ENCODE data around the gene HOXD10. TPM values are rescaled to one million over a fixed set of nuclear protein-coding genes. Genes with fewer than 3 reads are reported as not detected.

Gene HOXD10
- polyA plus RNA-seq, 1 donor from 2014 or later: not detected

GRCh38 chr2:176159663-176160250, 43.2 kb downstream of the HOXD10 start:
- Histone ChIP-seq H3K4me3 (ENCODE audit: low read length) (no peak overlapping the region), H3K9me3 (ENCODE audit: low read length) (peaks cover 27% of the 10 kb centered on the region), H3K27me3 (ENCODE audit: insufficient read depth, low read depth, low read length) (peaks cover 100% of the 10 kb centered on the region), H2AFZ (ENCODE audit: low read depth, low read length) (no peak overlapping the region), H3K4me2 (ENCODE audit: low read length) (no peak overlapping the region), H4K20me1 (ENCODE audit: insufficient read depth) (no peaks in the 10 kb centered on the region), H3K79me2 (replicated peaks; ENCODE audit: insufficient read depth, low read length) (no peaks in the 10 kb centered on the region), H3K9ac (ENCODE audit: low read length) (no peak overlapping the region), H3K9me2 (ENCODE audit: insufficient read depth, low read length) (no peaks in the 10 kb centered on the region), H3F3A (ENCODE audit: insufficient read depth, low read length, poor library complexity, severe bottlenecking) (no peaks in the 10 kb centered on the region), H3K27ac (ENCODE audit: low read length) (no peak overlapping the region), H3K36me3 (ENCODE audit: insufficient read depth, low read length) (no peaks in the 10 kb centered on the region)
- no peak for TF ChIP-seq EZH2 (IDR thresholded peaks at IDR 0.05; ENCODE audit: borderline replicate concordance, insufficient read depth, low read length, poor library complexity, severe bottlenecking)
- TF ChIP-seq SMC3 (conservative IDR thresholded peaks at IDR 0.05; ENCODE audit: poor library complexity): no peak
- TF ChIP-seq TAF1 (IDR thresholded peaks at IDR 0.05; ENCODE audit: low read depth): no peak
- no peak for TF ChIP-seq MXI1 (conservative IDR thresholded peaks at IDR 0.05; ENCODE audit: poor library complexity, severe bottlenecking)
- TF ChIP-seq POLR2AphosphoS5 (IDR thresholded peaks at IDR 0.05): no peak
- TF ChIP-seq CTCF (IDR thresholded peaks at IDR 0.05; ENCODE audit: poor library complexity, severe bottlenecking): no peak
- no peak for TF ChIP-seq EP300 (conservative IDR thresholded peaks at IDR 0.05; ENCODE audit: poor library complexity, severe bottlenecking)
- no peak for TF ChIP-seq RAD21 (conservative IDR thresholded peaks at IDR 0.05)
- TF ChIP-seq REST (IDR thresholded peaks at IDR 0.05; ENCODE audit: borderline replicate concordance): no peak

GRCh38 chr2:176160251-176160985, 43.8 kb downstream of the HOXD10 start:
- Histone ChIP-seq H3K27ac (ENCODE audit: low read length) (no peak overlapping the region), H4K20me1 (ENCODE audit: insufficient read depth) (no peaks in the 10 kb centered on the region), H3K4me3 (ENCODE audit: low read length) (no peak overlapping the region), H3K36me3 (ENCODE audit: insufficient read depth, low read length) (no peaks in the 10 kb centered on the region), H3K27me3 (ENCODE audit: insufficient read depth, low read depth, low read length) (peaks cover 100% of the 10 kb centered on the region), H3K79me2 (replicated peaks; ENCODE audit: insufficient read depth, low read length) (no peaks in the 10 kb centered on the region), H2AFZ (ENCODE audit: low read depth, low read length) (no peak overlapping the region), H3K4me2 (ENCODE audit: low read length) (no peak overlapping the region), H3K9me3 (ENCODE audit: low read length) (peaks cover 23% of the 10 kb centered on the region), H3K9ac (ENCODE audit: low read length) (no peak overlapping the region), H3K9me2 (ENCODE audit: insufficient read depth, low read length) (no peaks in the 10 kb centered on the region), H3F3A (ENCODE audit: insufficient read depth, low read length, poor library complexity, severe bottlenecking) (no peaks in the 10 kb centered on the region)
- TF ChIP-seq SMC3 (conservative IDR thresholded peaks at IDR 0.05; ENCODE audit: poor library complexity) (no peak), EP300 (conservative IDR thresholded peaks at IDR 0.05; ENCODE audit: poor library complexity, severe bottlenecking) (no peak), MXI1 (conservative IDR thresholded peaks at IDR 0.05; ENCODE audit: poor library complexity, severe bottlenecking) (no peak), EZH2 (IDR thresholded peaks at IDR 0.05; ENCODE audit: borderline replicate concordance, insufficient read depth, low read length, poor library complexity, severe bottlenecking) (peak; percentile 7), RAD21 (conservative IDR thresholded peaks at IDR 0.05) (no peak), CTCF (IDR thresholded peaks at IDR 0.05; ENCODE audit: poor library complexity, severe bottlenecking) (no peak)
